PC-9 (cell line): Measurements from ENCODE around the gene QRFP. TPM values are rescaled to one million over a fixed set of nuclear protein-coding genes. Genes with fewer than 3 reads are reported as not detected.

Source experiments
- BruUV-seq: library from RNA; stranded (reverse); fragments of 400-500 nt; replicated peaks from 2 replicates; lab custom pipeline; 2021; lab: Mats Ljungman, UMichigan
- CTCF ChIA-PET: fragments of 300-600 bp; sonication (Branson Sonifier 250); formaldehyde crosslinking; loops from one replicate; lab custom pipeline; 2022; ENCODE audit warnings: antibody characterized with exemption; lab: Charles Lee
- POLR2A ChIA-PET: fragments of 300-600 bp; sonication (Branson Sonifier 250); formaldehyde crosslinking; loops from one replicate; lab custom pipeline; 2022; ENCODE audit warnings: antibody characterized with exemption; ENCODE audit not compliant: unreplicated experiment; lab: Charles Lee
- DNase-seq, 2 experiments: peaks; one replicate each; pipeline versions ENCODE4 v3.0.0 to v3.0.0-alpha.2; 2015 to 2022; ENCODE audit warnings: mixed read lengths in 1 of 2
- H2AFZ ChIP-seq: fragments of 200-600 bp; sonication (generic); 2 replicates; pipeline ENCODE4 v1.8.1; 2017; ENCODE audit warnings: antibody characterized with exemption
- H3F3A ChIP-seq: fragments of 200-600 bp; sonication (generic); 2 replicates; pipeline ENCODE4 v1.8.1; 2017; ENCODE audit warnings: antibody characterized with exemption, mild to moderate bottlenecking, low read depth; ENCODE audit not compliant: insufficient read depth
- H3K27ac ChIP-seq: fragments of 200-600 bp; sonication (generic); 2 replicates; pipeline ENCODE4 v1.6.1; 2016; ENCODE audit warnings: mixed run types
- H3K27me3 ChIP-seq: fragments of 200-600 bp; sonication (generic); 2 replicates; pipeline ENCODE4 v1.6.1; 2016; ENCODE audit warnings: low read depth, mixed run types; ENCODE audit not compliant: insufficient read depth
- H3K36me3 ChIP-seq: fragments of 200-600 bp; sonication (generic); 2 replicates; pipeline ENCODE4 v1.6.1; 2016; ENCODE audit warnings: low read depth, mixed run types
- H3K4me1 ChIP-seq: fragments of 200-600 bp; sonication (generic); replicated peaks from 2 replicates; pipeline ENCODE4 v1.6.1; 2016; ENCODE audit warnings: mixed run types; ENCODE audit not compliant: insufficient read depth
- H3K4me2 ChIP-seq: fragments of 200-600 bp; sonication (generic); 2 replicates; pipeline ENCODE4 v1.6.1; 2017; ENCODE audit warnings: mixed run types
- H3K4me3 ChIP-seq: fragments of 200-600 bp; sonication (generic); 2 replicates; pipeline ENCODE4 v1.6.1; 2016; ENCODE audit warnings: mixed run types
- H3K79me2 ChIP-seq: fragments of 200-600 bp; sonication (generic); 2 replicates; pipeline ENCODE4 v1.6.1; 2017; ENCODE audit warnings: low read depth, mixed run types
- H3K9me2 ChIP-seq: fragments of 200-600 bp; sonication (generic); 2 replicates; pipeline ENCODE4 v1.8.1; 2017; ENCODE audit warnings: mild to moderate bottlenecking; ENCODE audit not compliant: insufficient read depth
- H3K9me3 ChIP-seq: fragments of 200-600 bp; sonication (generic); 2 replicates; pipeline ENCODE4 v1.8.1; 2016; ENCODE audit warnings: low read depth; ENCODE audit not compliant: insufficient read depth
- H4K20me1 ChIP-seq: fragments of 200-600 bp; sonication (generic); 2 replicates; pipeline ENCODE4 v1.8.1; 2017; ENCODE audit not compliant: insufficient read depth
- CTCF ChIP-seq: fragments of 200-600 bp; sonication (generic); conservative IDR thresholded peaks from 2 replicates; pipeline ENCODE4 v1.6.1; 2017; ENCODE audit warnings: mixed run types, antibody characterized with exemption, mild to moderate bottlenecking, moderate library complexity
- EZH2 ChIP-seq: fragments of 200-600 bp; sonication (generic); IDR thresholded peaks from 2 replicates; pipeline ENCODE4 v1.8.0; 2017; ENCODE audit warnings: antibody characterized with exemption, low read depth
- intact Hi-C: fragments of 100-400 bp; cut with micrococcal nuclease; formaldehyde crosslinking; loops from one replicate; pipeline ENCODE4 v1.10.0; 2022; ENCODE audit not compliant: unreplicated experiment
- total RNA-seq: library from RNA; stranded (reverse); gene quantifications from 2 replicates; pipeline ENCODE4 v1.2.3, GENCODE V29; 2021

The QRFP gene
- total RNA-seq, 1 experiment from 2014 or later = not detected

- H2AFZ ChIP-seq = 0 out of 2 replicates have a peak overlapping the region, but pooled peaks have one; percentile 98
- POLR2A ChIA-PET = no interaction called here
- peaks cover 15% of the 10 kb centered on the region for H3K4me1 ChIP-seq
- TF ChIP-seq EZH2 (no peak), CTCF (no peak)
- H3K4me3 ChIP-seq = peak overlapping the region; percentile 85; the same call in 1 of the 2 replicates
- no TSS peak for BruUV-seq
- no peaks in the 10 kb centered on the region for H3K9me3 ChIP-seq
- CTCF ChIA-PET = interaction anchor here (0.6 kb wide), 1 partner anchor 368 kb away, joined by 6 read pairs; no protein-coding TSS in a partner anchor
- peaks cover 31% of the 10 kb centered on the region; the same call in 1 of the 2 replicates for H3F3A ChIP-seq
- H3K79me2 ChIP-seq = no peaks in the 10 kb centered on the region
- H4K20me1 ChIP-seq = no peaks in the 10 kb centered on the region
- peak overlapping the region; percentile 85 for H3K4me2 ChIP-seq
- intact Hi-C loops = loop anchor here (2.0 to 5.0 kb wide), 3 partner anchors 42 to 233 kb away; partner anchors contain the start of gene QRFP
- H3K27me3 ChIP-seq = peaks cover 17% of the 10 kb centered on the region; the same call in 1 of the 2 replicates
- H3K27ac ChIP-seq = no peak overlapping the region
- H3K9me2 ChIP-seq = no peaks in the 10 kb centered on the region
- peak in 1 of 2 experiments; percentile 20 for DNase-seq
- H3K36me3 ChIP-seq = no peaks in the 10 kb centered on the region
Observed at GRCh38 chr9:130939405-130940026, 42.9 kb upstream of the QRFP start.

- peak within 1 kb of the TSS; percentile 98 for H2AFZ ChIP-seq
- H3K79me2 ChIP-seq = no peaks in the 10 kb centered on the region
- ChIA-PET POLR2A (no interaction called here), CTCF (no interaction called here)
- no peak within 1 kb of the TSS for H3K27ac ChIP-seq
- peaks cover 31% of the 10 kb centered on the region; the same call in 1 of the 2 replicates for H3F3A ChIP-seq
- peak within 1 kb of the TSS; percentile 85 for H3K4me2 ChIP-seq
- peaks cover 17% of the 10 kb centered on the region for H3K4me1 ChIP-seq
- no peaks in the 10 kb centered on the region for H3K9me2 ChIP-seq
- peak; percentile 52; the same call in 1 of the 2 replicates for TF ChIP-seq CTCF
- peak; percentile 79 for TF ChIP-seq EZH2
- H4K20me1 ChIP-seq = no peaks in the 10 kb centered on the region
- peaks cover 17% of the 10 kb centered on the region; the same call in 1 of the 2 replicates for H3K27me3 ChIP-seq
- no TSS peak for BruUV-seq
- peak within 1 kb of the TSS; percentile 85 for H3K4me3 ChIP-seq
- intact Hi-C loops = loop anchor here (5.0 kb wide), 1 partner anchor 42 kb away; the partner anchor contains the start of gene QRFP
- peak in 1 of 2 experiments; percentile 57 for DNase-seq
- H3K9me3 ChIP-seq = no peaks in the 10 kb centered on the region
- H3K36me3 ChIP-seq = no peaks in the 10 kb centered on the region
Observed at GRCh38 chr9:130938652-130939404, 42.2 kb upstream of the QRFP start, which contains the start of gene FIBCD1. Gene FIBCD1 (minus strand): TSS chr9:130939247. CDS start chr9:130938607, 640 bp downstream.

- DNase-seq = no peak
- no peaks in the 10 kb centered on the region for H4K20me1 ChIP-seq
- TF ChIP-seq CTCF = no peak
- no peak for TF ChIP-seq EZH2
- peak overlapping the region; percentile 85 for H3K4me2 ChIP-seq
- no peaks in the 10 kb centered on the region for H3K79me2 ChIP-seq
- intact Hi-C loops = loop anchor here (5.0 kb wide), 1 partner anchor 41 kb away; the partner anchor contains the start of gene QRFP
- no TSS peak for BruUV-seq
- no peaks in the 10 kb centered on the region for H3K9me2 ChIP-seq
- H2AFZ ChIP-seq = no peak overlapping the region
- no peaks in the 10 kb centered on the region for H3K36me3 ChIP-seq
- H3K27ac ChIP-seq = no peak overlapping the region
- peaks cover 17% of the 10 kb centered on the region; the same call in 1 of the 2 replicates for H3K27me3 ChIP-seq
- ChIA-PET POLR2A (no interaction called here), CTCF (no interaction called here)
- H3K4me3 ChIP-seq = peak overlapping the region; percentile 85; the same call in 1 of the 2 replicates
- H3F3A ChIP-seq = peaks cover 33% of the 10 kb centered on the region; the same call in 1 of the 2 replicates
- no peaks in the 10 kb centered on the region for H3K9me3 ChIP-seq
- peaks cover 23% of the 10 kb centered on the region for H3K4me1 ChIP-seq
Observed at GRCh38 chr9:130938184-130938651, 41.6 kb upstream of the QRFP start.
